Measurements from ENCODE around the gene VN1R5.
A peak's percentile ranks its signal among the peaks of the same experiment; 100 is the strongest.
"Not testable (repeated sequence)": the region's sequence is repeated elsewhere in the genome, so short reads cannot be mapped to it uniquely, and the experiment has no call there.

VN1R5 gene

DNA sequence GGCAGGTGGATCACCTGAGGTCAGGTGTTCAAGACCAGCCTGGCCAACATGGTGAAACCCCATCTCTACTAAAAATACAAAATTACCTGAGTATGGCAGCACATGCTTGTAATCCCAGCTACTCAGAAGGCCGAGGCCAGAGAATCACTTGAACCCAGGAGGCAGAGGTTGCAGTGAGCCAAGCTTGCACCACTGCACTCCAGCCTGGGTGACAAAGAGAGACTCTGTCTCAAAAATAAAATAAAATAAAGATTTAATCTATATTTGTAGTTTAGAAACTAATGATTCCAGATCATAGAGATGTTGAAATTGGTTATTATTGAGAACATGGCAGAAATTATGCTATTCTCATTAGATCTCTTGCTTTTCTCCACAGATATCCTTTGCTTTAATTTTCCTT lies at the start of gene VN1R5:
VN1R5 (plus strand) TSS at position 301 of the 400 bp plus-strand sequence.
- not testable (repeated sequence) for DNase-seq (ENCODE audit: low read depth)

DNA sequence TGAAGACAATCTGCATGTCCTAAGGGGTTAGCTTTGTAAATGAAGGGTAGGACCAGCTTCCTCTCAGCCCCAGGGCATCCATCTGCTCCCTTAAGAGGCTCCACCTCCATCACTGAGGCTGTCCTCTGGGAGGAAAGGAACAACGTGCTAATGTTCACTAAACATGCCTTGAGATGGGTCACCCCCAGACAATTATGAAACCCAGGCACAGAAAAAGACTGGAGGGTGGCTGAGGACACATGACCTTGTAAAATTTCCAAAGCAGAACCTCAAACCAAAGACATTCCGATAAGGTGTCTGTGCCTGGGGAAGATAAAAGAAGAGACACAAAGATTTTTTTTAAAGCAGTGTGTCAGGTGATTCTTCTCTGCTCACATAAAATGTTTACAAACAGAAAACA lies 46.5 kb upstream of the VN1R5 start:
- DNase-seq (ENCODE audit: low read depth): no peak

DNA sequence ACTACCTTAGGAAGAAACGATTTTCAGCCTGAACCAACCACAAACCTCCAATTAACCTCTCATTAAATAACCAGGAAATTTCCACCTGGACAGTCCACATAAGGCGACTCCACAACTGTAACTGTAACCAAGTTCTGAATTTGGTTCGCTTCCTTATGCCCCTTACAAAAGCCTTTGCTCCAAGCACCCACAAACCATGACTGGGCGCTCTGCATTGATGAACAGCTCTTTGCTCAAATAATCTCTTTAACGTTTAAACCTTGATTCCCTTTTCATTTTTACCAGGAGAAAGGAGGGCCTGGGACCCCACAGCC lies 45.9 kb upstream of the VN1R5 start:
- DNase-seq (ENCODE audit: low read depth): no peak

DNA sequence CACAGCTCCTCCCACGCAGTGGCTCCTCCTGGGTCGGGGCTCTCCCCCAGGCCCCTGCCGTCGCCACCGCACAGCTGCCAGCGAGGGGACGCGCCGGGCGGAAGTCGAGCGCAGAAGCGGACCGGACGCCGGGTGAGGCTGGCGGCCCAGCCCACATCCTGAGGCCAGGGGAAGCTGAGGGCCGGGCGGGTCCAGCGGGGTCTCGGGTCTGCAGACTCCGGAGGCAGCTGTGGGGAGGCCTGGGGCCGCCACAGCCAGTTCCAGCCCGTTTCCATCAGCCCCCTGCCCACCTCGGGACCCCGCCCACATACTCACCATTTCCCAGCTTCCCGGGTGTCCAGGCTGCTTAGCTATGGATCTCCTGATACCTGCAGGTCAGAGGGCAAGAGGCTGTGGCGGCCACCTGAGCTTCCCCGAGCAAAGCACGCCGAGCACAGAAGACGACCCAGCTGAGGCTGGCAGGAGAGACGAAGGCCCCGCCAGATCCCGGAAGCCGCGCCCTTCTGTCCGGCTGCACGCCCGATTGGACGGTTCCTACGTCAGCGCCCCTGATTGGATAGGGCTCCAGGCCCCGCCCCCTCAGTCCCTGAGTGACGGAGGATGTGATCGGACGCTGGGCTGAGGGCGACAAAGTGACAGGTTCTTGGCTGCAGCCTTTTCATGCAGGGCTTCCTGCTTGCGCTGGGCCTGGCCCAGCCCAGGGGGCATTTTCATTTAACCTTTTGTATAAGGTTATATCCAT lies 45.3 kb upstream of the VN1R5 start:
- peak; percentile 56 for DNase-seq (ENCODE audit: low read depth)

DNA sequence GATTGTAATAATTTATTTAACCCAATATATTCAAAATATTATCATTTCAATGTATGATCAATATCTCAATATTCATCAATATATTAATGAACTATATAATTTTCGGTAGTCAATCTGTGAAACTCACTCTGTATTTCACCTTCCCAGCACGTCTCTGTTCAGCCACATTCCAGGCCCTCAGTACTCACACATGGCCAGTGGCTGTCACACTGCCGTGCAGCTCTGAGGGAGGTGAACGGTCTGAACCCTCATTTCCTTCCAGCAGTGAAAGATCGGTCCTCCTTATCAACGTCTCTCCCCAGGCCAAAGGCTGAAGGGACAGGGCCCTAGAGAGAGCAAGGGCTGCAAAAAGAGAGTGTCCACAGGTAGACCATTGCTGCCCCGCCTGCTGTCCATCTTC lies 44.5 kb upstream of the VN1R5 start:
- no peak for DNase-seq (ENCODE audit: low read depth)

DNA sequence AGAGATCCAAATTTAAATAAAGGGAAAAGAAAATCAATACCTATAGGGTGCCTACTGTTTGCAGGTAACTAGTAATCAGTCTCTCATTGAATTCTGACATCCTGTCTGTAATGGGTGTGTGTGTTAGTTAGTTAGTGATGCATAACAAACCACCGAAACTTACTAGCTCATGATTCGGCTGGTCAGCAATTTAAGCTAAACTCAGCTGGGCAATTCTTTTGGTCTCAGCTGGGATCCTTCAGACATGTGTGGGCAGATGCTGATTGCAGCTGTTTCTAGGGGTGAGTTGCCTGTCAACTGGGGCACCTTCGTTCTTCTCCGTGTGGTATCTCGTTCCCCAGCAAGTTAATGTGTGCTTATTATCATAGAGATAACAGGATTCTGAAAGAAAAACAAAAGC lies 43.9 kb upstream of the VN1R5 start:
- no peak for DNase-seq (ENCODE audit: low read depth)

DNA sequence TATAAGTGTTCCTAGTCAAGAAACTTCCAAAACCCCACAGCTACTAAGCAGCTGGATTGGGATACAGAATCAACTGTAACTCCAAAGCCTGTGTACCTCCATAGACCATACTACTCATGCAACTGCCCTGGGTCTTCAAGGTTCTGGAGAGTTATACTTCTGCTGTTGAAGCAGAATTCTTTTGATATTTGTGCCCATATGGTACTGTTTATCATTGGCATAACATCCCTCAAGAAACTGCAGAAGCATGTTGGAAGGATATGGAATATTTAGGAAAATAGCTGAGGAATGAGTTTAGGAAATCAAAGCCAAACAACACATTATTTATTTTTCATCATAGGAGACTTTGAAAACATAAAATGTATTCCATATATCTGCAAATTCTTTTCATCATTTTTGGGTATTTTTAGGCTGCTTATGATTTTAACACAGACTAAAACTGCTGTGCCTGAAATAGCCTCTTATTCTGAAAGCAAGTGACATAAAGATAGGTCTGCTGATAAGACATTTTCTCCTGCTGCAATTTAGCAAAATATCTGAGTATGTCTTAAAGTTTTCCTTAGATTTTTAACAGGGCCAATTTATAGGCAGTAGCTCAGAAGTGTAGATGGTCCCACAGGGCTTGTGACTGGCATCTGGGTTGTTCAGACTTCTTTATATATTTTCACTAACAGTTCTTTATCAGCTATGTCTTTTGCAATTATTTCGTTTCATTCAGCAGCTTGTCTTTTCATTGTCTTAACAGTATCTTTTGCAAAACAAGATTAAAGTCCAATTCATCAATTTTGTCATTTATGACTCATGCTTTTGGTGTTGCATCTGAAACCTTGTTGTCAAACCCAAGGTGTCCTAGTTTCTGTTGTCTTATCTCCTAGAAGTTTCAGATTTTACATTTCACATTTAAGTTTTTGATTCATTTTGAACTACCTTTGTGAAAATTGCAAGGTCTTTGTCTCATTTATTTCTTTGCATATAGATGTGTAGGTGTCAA lies 43.0 kb upstream of the VN1R5 start:
- DNase-seq (ENCODE audit: low read depth): no peak

DNA sequence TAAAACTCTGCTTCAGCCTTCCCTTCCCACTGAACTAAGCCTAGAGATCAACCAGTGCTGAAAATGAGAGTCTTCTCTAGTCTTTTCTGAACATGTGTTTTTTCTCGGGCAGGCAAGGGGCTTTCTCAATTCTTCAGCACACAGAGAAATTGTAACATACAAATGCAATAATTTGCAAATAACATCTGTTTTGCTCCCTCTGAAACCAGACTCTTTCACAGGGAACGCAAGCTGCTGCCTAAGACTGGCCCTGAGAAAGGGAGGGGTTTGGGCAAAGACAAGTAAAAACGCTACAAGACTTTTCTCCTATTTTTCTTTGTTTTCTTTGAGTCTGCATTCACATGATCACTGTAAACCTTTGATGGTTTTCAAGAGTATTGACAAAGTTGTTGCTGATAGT lies 39.6 kb upstream of the VN1R5 start:
- no peak for DNase-seq (ENCODE audit: low read depth)

DNA sequence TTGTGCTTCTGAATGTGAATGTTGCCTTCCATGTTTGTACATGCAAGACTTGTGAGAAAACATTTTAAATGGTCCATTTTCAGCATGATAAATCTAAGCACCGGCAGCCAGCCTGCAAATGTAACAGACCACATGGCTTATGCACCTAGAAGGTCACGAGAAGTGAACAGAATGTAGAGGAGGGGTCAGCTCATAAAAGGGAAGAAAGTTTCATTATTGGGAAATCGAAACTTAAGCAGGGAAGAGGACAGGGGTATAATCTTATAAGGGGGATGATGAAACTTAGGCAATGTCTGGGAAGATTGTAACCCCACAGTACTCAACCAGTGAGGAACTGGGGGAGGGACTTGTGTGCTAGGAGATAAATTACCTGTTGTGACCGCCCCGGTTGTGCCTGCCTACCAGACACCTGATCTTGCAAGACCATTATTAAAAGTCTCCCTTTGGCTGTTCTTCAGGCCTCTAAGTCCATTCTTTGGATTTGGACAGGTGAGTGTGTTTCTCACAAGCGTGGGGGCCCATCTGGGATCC lies 37.7 kb upstream of the VN1R5 start:
- no peak for DNase-seq (ENCODE audit: low read depth)

DNA sequence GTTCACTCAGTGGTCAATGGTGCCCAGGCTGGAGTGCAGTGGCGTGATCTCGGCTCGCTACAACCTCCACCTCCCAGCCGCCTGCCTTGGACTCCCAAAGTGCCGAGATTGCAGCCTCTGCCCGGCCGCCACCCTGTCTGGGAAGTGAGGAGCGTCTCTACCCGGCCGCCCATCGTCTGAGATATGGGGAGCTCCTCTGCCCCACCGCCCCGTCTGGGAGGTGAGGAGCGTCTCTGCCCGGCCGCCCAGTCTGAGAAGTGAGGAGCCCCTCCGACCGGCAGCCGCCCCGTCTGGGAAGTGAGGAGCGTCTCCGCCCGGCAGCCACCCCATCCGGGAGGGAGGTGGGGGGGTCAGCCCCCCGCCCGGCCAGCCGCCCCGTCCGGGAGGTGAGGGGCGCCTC lies 35.6 kb upstream of the VN1R5 start:
- DNase-seq (ENCODE audit: low read depth): not testable (repeated sequence)

DNA sequence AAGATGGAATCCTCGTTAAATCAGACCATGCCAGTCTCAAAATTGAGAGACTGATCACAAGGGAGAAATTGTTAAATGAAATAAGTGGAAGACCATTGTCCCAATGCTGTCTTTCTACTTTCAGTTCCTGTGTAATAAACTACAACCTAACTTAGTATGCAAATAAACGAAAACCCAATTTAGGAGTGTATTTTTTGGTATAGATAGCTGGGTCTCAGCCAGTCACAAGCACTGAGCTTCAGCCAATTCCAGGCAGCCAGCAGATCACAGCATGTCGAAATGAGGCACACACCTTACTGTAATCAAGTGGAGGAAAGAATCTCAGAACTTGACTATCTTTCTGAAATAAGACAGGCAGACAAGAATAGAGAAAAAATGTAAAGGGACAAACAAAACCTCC lies 33.0 kb upstream of the VN1R5 start:
- no peak for DNase-seq (ENCODE audit: low read depth)

DNA sequence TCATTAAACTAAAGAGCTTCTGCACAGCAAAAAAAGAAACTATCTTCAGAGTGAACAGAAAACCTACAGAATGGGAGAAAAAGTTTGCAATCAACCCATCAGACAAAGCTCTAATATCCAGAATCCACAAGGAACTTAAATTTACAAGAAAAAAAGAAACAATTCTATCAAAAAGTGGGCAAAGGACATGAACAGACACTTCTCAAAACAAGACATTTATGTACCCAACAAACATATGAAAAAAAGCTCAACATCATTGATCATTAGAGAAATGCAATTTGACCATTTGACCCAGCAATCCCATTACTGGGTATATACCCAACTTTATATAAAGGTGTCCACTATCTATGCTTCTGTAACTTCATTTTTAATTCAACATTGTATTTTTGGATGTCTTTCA lies 31.1 kb upstream of the VN1R5 start:
- no peak for DNase-seq (ENCODE audit: low read depth)

DNA sequence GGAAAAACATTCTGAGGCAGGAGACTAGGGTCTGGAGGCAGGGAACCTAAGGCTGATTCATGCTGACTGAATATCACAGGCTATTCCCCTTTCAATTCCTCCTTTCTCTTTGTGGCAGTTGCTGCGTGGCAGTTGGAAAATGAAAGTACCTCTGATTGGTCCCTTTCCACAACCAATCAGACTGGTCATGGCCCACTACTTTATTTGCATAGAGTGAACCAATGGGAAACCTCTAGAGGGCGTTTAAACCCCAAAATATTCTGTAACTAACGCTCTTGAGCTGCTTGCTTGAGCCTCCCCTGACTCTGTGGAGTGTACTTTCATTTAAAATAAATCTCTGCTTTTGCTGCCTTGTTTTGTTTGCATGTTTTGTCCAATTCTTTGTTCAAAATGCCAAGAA lies 27.7 kb upstream of the VN1R5 start:
- no peak for DNase-seq (ENCODE audit: low read depth)

DNA sequence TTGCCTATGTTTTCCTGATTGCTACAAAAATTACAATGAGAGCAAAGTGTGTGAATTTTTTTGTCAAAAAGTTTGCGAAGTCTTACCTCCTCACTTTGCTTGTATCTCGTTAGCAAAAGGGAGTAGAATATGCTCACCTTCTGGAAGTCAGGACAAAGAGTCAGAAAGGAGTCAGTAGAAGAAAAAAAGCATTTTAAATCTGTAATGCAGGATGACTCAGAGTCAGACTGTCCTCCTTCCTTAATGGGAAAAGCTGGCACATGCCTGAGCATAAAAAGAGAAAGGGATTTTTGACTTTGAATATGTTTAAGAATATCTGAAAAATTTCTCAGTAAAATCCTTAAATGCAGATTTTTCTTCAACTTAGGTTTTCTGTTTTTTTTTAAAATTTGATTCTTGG lies 14.2 kb upstream of the VN1R5 start:
- no peak for DNase-seq (ENCODE audit: low read depth)

DNA sequence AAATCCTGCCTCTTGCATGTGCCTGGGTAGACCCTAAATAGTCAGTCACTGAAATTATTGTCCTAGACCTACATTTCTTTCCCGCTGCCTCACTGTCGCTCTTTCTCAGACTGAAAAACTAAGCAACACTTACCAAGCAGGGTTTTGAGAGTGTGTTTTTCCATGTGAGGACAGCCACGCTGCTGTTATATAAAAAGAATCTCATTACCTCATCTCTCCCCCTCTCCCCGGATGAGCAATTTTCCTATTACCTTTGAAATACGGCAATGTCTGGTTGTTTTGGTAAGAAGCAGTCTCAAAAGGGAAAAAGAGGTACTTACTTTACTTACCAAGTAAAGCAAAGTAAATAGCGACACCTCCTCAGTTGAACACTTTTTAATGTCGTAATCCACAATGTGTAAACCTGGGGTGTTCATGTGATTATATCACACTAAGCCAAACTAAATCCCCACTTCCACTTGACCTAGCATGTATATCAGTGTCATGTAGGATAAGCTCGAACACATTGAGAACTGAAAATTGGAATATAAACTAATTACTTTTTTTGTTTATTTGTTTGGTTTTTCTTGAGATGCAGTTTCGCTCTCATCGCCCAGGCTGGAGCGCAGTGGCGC lies 12.2 kb upstream of the VN1R5 start:
- DNase-seq (ENCODE audit: low read depth): no peak

DNA sequence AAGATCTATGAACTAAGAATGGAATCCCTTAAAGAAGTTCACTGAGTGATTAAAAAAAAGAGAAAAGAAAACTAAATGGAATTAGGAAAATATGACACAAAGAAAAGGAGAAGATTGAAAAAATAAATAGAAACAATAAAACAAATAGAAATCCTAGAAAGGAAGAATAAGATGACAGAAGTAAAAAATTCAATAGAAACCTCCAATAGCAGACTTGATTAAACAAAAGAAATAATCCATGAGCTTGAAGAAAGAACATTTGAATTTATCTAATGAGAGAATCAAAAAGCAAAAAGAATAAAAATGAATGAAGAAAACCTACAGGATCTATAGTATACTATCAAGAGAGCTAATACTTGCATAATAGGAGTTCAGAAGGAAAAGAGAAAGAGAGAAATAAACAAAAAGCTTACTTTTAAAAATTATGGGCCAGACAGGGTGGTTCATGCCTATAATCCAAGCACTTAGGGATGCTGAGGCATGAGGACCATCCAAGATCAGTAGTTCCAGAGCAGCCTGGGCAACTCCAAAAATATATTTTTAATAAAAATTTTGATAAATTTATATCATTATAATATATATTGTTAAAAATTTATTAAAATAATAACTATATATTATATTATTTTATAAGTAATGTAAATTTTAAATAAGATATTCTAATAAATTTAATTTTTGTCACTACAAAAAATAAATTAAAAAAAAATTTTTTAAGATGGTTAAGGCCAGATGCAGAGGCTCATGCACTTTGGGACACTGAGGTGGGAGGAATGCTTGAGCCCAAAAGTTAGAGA lies 9.4 kb upstream of the VN1R5 start:
- DNase-seq (ENCODE audit: low read depth): no peak

DNA sequence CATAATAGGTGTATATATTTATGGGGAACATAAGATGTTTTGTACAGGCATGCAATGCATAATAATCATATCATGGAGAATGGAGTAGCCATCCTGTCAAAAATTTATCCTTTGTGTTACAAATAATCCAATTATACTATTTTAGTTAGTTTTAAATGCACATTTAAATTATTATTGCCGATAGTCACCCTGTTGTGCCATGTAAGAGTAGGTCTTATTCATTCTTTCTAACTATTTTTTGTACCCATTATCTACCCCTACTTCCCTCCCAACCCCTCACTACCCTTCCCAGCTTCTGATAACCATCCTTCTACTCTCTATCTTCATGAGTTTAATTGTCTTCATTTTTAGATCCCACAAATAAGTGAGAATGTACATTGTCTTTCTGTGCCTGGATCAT lies 8.3 kb upstream of the VN1R5 start:
- no peak for DNase-seq (ENCODE audit: low read depth)

DNA sequence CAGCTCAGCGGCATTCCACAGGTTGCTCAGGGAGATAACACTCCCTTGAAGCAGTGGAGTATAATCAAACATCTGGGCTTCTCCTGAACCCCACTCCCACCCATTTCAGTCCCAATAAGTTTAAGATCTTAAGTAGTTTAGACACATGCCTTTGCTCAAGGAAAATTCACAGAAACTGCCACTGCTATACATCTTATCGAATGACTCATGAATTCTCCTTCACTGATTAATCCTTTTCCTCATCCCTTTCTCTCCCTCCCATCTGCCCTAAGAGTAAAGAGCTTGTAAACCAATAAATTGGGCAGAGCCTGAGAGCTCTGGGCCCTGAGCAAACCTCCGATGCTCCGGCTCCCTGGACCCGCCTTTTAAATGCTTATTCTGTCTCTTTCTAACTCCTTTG lies 10.2 kb downstream of the VN1R5 start:
- DNase-seq (ENCODE audit: low read depth): peak; percentile 23

DNA sequence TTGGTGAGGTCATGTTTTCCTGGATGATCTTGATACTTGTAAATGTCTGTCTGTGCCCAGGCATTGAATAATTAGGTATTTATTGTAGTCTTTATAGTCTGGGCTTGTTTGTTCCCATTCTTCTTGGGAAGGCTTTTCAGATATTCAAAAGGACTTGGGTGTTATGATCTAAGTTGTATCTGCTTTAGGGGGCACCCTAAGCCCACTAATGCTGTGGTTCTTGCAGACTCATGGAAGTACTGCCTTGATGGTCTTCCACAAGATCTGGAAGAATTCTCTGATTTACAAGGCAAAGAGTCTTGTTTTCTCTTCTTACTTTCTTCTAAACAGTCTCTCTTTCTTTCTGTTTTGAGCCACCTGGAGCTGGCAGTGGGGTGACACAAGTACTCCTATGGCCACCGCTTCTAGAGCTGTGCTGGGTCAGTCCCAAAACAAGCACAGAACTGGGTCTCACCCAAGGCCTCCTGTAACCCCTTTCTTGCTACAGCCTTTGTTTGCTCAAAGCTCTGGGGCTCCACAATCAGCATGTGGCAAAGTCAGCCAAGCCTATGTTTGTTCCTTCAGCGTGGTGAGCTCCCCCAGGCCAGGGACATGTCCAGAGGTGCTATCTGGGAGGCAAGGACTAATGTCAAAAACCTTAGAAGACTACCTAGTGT lies 12.6 kb downstream of the VN1R5 start:
- no peak for DNase-seq (ENCODE audit: low read depth)

DNA sequence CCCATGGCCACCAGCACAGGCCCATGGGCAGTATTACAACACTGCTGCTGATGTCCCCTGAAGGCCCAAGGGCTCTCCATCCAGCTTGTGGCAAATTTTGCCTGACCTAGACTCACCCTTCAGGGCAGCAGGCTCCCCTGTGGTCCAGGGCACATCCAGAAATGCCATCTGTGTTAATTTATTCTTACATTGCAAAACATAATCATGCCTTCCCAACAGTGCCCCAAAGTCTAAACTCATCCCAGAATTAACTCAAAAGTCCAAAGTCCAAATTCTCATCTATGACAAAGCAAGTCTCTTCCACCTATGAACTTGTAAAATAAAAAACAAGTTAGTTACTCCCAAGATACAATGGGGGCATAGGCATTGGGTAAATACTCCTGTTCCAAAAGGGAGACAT lies 13.3 kb downstream of the VN1R5 start:
- no peak for DNase-seq (ENCODE audit: low read depth)

DNA sequence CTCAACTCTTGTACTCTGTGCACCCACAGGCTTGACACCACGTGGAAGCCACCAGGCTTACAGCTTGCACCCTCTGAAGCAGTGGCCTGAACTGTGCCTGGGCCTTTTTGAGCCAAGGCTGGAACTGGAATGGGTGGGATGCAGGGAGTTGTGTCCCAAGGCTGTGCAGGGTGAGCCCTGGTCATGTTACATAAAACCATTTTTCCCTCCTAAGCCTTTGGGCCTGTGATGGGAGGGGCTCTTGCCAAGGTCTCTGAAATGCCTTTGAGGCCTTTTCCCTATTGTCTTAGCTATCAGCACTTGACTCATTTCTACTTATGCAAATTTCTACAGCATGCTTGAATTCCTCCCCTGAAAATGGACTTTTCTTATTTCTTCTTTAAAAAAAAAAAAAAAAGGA lies 14.1 kb downstream of the VN1R5 start:
- DNase-seq (ENCODE audit: low read depth): no peak
